HCT116 (cell line): Measurements from ENCODE around the gene CALN1. TPM values are rescaled to one million over a fixed set of nuclear protein-coding genes. Genes with fewer than 3 reads are reported as not detected.

Source experiments
- ATAC-seq: fragments of 200-7000 bp; cut with Tn5 transposase; 2 replicates; pipeline ENCODE4 v1.9.1; 2020; ENCODE audit warnings: mild to moderate bottlenecking, moderate library complexity
- BruUV-seq: library from RNA; stranded (reverse); fragments of 400-500 nt; replicated peaks from 2 replicates; lab custom pipeline; 2021; lab: Mats Ljungman, UMichigan
- CTCF ChIA-PET: fragments of 300-600 bp; sonication (Branson Sonifier 250); formaldehyde crosslinking; loops from one replicate; lab custom pipeline; 2021; ENCODE audit warnings: antibody characterized with exemption; lab: Charles Lee
- POLR2A ChIA-PET: fragments of 300-600, 350-600 bp; sonication (Branson Sonifier 250); formaldehyde crosslinking; loops from one replicate; lab custom pipeline; 2021; ENCODE audit warnings: antibody characterized with exemption; lab: Charles Lee
- RAD21 ChIA-PET, 2 experiments: fragments of 300-600 bp; sonication (Branson Sonifier 250); formaldehyde crosslinking; loops; one replicate each; lab custom pipeline; 2023; ENCODE audit warnings: low total read pairs in 2 of 2; ENCODE audit not compliant: uncharacterized antibody in 2 of 2, unreplicated experiment in 2 of 2, low non-redundant PET in 1 of 2; lab: Charles Lee
- DNase-seq: peaks from one replicate; pipeline ENCODE4 v3.0.0-alpha.2; 2010; ENCODE audit warnings: low read depth, low spot score
- H2AFZ ChIP-seq: fragments of 200-600 bp; shearing (Covaris generic), sonication (generic); 2 replicates; pipeline ENCODE4 v1.6.1; 2017; ENCODE audit warnings: low read depth, mixed run types, mixed read lengths, antibody characterized with exemption, low read length; ENCODE audit not compliant: poor library complexity, severe bottlenecking
- H3K27ac ChIP-seq: 2 replicates; pipeline ENCODE4 v1.5.1; 2012; ENCODE audit warnings: low read depth, low read length
- H3K27me3 ChIP-seq: fragments of 200-600 bp; sonication (generic); 2 replicates; pipeline ENCODE4 v1.6.1; 2016; ENCODE audit warnings: mixed run types, low read length, mixed read lengths; ENCODE audit not compliant: insufficient read depth
- H3K36me3 ChIP-seq, 2 experiments: fragments of 200-500 bp in 1 of 2; fragments of 200-600 bp in 1 of 2; sonication (Bioruptor generic) in 1 of 2; sonication (generic) in 1 of 2; 2 replicates each; pipeline versions ENCODE4 v1.5.1 to v1.6.1; 2014 to 2016; ENCODE audit warnings: low read length in 2 of 2, inconsistent platforms in 1 of 2, mixed read lengths in 1 of 2, mixed run types in 1 of 2; ENCODE audit not compliant: insufficient read depth in 2 of 2, control insufficient read depth in 1 of 2
- H3K4me1 ChIP-seq, 2 experiments: fragments of 200-600 bp in 1 of 2; sonication (generic) in 1 of 2; 2 replicates each; pipeline versions ENCODE4 v1.5.1 to v1.6.1; 2012 to 2017; ENCODE audit warnings: low read length in 2 of 2, inconsistent platforms in 1 of 2, mild to moderate bottlenecking in 1 of 2, mixed read lengths in 1 of 2, mixed run types in 1 of 2, moderate library complexity in 1 of 2; ENCODE audit not compliant: insufficient read depth in 2 of 2, control insufficient read depth in 1 of 2
- H3K4me2 ChIP-seq: fragments of 200-600 bp; sonication (generic); 2 replicates; pipeline ENCODE4 v1.6.1; 2017; ENCODE audit warnings: mixed run types, low read length, mixed read lengths
- H3K4me3 ChIP-seq, 2 experiments: fragments of 200-600 bp in 1 of 2; sonication (generic) in 1 of 2; replicated peaks in 1 of 2; 2 replicates each; pipeline ENCODE4 v1.5.1; 2011 to 2016; ENCODE audit warnings: low read length in 2 of 2, control low read depth in 1 of 2, low read depth in 1 of 2, mild to moderate bottlenecking in 1 of 2, mixed read lengths in 1 of 2, mixed run types in 1 of 2
- H3K79me2 ChIP-seq: fragments of 200-600 bp; sonication (generic); 2 replicates; pipeline ENCODE4 v1.6.1; 2017; ENCODE audit warnings: mild to moderate bottlenecking, mixed run types, low read length, moderate library complexity, mixed read lengths; ENCODE audit not compliant: insufficient read depth
- H3K9ac ChIP-seq: fragments of 200-600 bp; sonication (generic); 2 replicates; pipeline ENCODE4 v1.6.1; 2016; ENCODE audit warnings: low read length, mixed read lengths
- H3K9me2 ChIP-seq: fragments of 200-600 bp; sonication (generic), shearing (Covaris generic); 2 replicates; pipeline ENCODE4 v1.6.1; 2017; ENCODE audit warnings: mixed run types, mild to moderate bottlenecking, moderate library complexity; ENCODE audit not compliant: insufficient read depth
- H3K9me3 ChIP-seq, 2 experiments: fragments of 200-500 bp in 1 of 2; fragments of 200-600 bp in 1 of 2; sonication (Bioruptor generic) in 1 of 2; sonication (generic) in 1 of 2; 2 replicates each; pipeline ENCODE4 v1.6.1; 2014 to 2017; ENCODE audit warnings: low read length in 2 of 2, mixed read lengths in 2 of 2, inconsistent platforms in 1 of 2, low read depth in 1 of 2, mild to moderate bottlenecking in 1 of 2, mixed run types in 1 of 2, moderate library complexity in 1 of 2; ENCODE audit not compliant: control insufficient read depth in 1 of 2, insufficient read depth in 1 of 2
- H4K20me1 ChIP-seq: fragments of 200-600 bp; sonication (generic), shearing (Covaris generic); 2 replicates; pipeline ENCODE4 v1.6.1; 2017; ENCODE audit warnings: mixed run types, mild to moderate bottlenecking, moderate library complexity; ENCODE audit not compliant: insufficient read depth
- EGR1 ChIP-seq: IDR thresholded peaks from 2 replicates; pipeline ENCODE4 v1.6.1; 2012; ENCODE audit warnings: low read depth
- ELF1 ChIP-seq: IDR thresholded peaks from 2 replicates; pipeline ENCODE4 v1.6.1; 2012; ENCODE audit warnings: low read depth, borderline replicate concordance
- EZH2 ChIP-seq: fragments of 200-600 bp; sonication (generic); IDR thresholded peaks from 2 replicates; pipeline ENCODE4 v1.6.1; 2017; ENCODE audit warnings: antibody characterized with exemption, mixed run types
- FOSL1 ChIP-seq: IDR thresholded peaks from 2 replicates; pipeline ENCODE4 v1.6.1; 2012; ENCODE audit warnings: low read depth
- MAX ChIP-seq: IDR thresholded peaks from 2 replicates; pipeline ENCODE4 v1.6.1; 2012
- POLR2AphosphoS5 ChIP-seq: IDR thresholded peaks from 2 replicates; pipeline ENCODE4 v1.6.1; 2011; ENCODE audit warnings: mild to moderate bottlenecking, low read depth, low read length, moderate library complexity
- RAD21 ChIP-seq: IDR thresholded peaks from 2 replicates; pipeline ENCODE4 v1.6.1; 2012; ENCODE audit warnings: low read depth, mild to moderate bottlenecking
- SP1 ChIP-seq: IDR thresholded peaks from 2 replicates; pipeline ENCODE4 v1.6.1; 2012; ENCODE audit warnings: low read depth
- SRF ChIP-seq: IDR thresholded peaks from 2 replicates; pipeline ENCODE4 v1.6.1; 2012; ENCODE audit warnings: low read depth
- ZBTB33 ChIP-seq: IDR thresholded peaks from 2 replicates; pipeline ENCODE4 v1.6.1; 2011; ENCODE audit warnings: mild to moderate bottlenecking, low read length, moderate library complexity; ENCODE audit not compliant: insufficient replicate concordance; ENCODE audit errors: extremely low read depth
- ZFX ChIP-seq: fragments of 450-650 bp; IDR thresholded peaks from 2 replicates; pipeline ENCODE4 v1.6.1; 2017
- intact Hi-C: fragments of 100-400 bp; cut with micrococcal nuclease; formaldehyde crosslinking; loops from 2 replicates; pipeline ENCODE4 v1.10.0; 2022
- total RNA-seq: library from RNA; stranded (reverse); gene quantifications from one replicate; pipeline ENCODE4 v1.2.1, GENCODE V29; 2021; ENCODE audit not compliant: unreplicated experiment
- TF ChIP-seq, protein P1 (sequence below): IDR thresholded peaks from 2 replicates; pipeline ENCODE4 v1.6.1; 2012; ENCODE audit warnings: low read depth
- TF ChIP-seq, protein P2 (sequence below), 3 experiments: fragments of 200-600 bp in 1 of 3; sonication (generic) in 1 of 3; IDR thresholded peaks in 2 of 3; conservative IDR thresholded peaks in 1 of 3; 2 replicates each; pipeline ENCODE4 v1.5.1; 2012 to 2017; ENCODE audit warnings: low read depth in 2 of 3, low read length in 2 of 3, antibody characterized with exemption in 1 of 3, borderline replicate concordance in 1 of 3, control low read depth in 1 of 3, mild to moderate bottlenecking in 1 of 3, mixed read lengths in 1 of 3, mixed run types in 1 of 3, moderate library complexity in 1 of 3; ENCODE audit not compliant: insufficient read depth in 1 of 3

Gene CALN1
- total RNA-seq, 1 experiment from 2014 or later: 0.17 TPM

- CTCF ChIA-PET: no interaction called here
- Histone ChIP-seq H3K27ac (no peak overlapping the region), H3K79me2 (no peaks in the 10 kb centered on the region), H4K20me1 (no peaks in the 10 kb centered on the region), H3K9me3 (peaks cover 0 to 10% of the 10 kb centered on the region in 2 experiments; a peak in 2 of 4 replicates), H3K4me3 (no peak overlapping the region), H2AFZ (no peak overlapping the region), H3K9ac (no peak overlapping the region), H3K36me3 (no peaks in the 10 kb centered on the region; a peak in 1 of 4 replicates), H3K4me2 (no peak overlapping the region)
- intact Hi-C loops: no loop called here
- no peak for ATAC-seq
- TF ChIP-seq, protein P1, sequence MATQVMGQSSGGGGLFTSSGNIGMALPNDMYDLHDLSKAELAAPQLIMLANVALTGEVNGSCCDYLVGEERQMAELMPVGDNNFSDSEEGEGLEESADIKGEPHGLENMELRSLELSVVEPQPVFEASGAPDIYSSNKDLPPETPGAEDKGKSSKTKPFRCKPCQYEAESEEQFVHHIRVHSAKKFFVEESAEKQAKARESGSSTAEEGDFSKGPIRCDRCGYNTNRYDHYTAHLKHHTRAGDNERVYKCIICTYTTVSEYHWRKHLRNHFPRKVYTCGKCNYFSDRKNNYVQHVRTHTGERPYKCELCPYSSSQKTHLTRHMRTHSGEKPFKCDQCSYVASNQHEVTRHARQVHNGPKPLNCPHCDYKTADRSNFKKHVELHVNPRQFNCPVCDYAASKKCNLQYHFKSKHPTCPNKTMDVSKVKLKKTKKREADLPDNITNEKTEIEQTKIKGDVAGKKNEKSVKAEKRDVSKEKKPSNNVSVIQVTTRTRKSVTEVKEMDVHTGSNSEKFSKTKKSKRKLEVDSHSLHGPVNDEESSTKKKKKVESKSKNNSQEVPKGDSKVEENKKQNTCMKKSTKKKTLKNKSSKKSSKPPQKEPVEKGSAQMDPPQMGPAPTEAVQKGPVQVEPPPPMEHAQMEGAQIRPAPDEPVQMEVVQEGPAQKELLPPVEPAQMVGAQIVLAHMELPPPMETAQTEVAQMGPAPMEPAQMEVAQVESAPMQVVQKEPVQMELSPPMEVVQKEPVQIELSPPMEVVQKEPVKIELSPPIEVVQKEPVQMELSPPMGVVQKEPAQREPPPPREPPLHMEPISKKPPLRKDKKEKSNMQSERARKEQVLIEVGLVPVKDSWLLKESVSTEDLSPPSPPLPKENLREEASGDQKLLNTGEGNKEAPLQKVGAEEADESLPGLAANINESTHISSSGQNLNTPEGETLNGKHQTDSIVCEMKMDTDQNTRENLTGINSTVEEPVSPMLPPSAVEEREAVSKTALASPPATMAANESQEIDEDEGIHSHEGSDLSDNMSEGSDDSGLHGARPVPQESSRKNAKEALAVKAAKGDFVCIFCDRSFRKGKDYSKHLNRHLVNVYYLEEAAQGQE: no peak
- TF ChIP-seq, all 23 proteins: peak for 0
- no TSS peak for BruUV-seq
- no peaks in the 10 kb centered on the region for H3K4me1 ChIP-seq
- ChIA-PET POLR2A (no interaction called here), RAD21 (no interaction called here)
- DNase-seq: no peak
- H3K27me3 ChIP-seq: no peaks in the 10 kb centered on the region
- H3K9me2 ChIP-seq: no peaks in the 10 kb centered on the region
Measured at GRCh38 chr7:72020311-72020710, 391.8 kb downstream of the CALN1 start.

DNA sequence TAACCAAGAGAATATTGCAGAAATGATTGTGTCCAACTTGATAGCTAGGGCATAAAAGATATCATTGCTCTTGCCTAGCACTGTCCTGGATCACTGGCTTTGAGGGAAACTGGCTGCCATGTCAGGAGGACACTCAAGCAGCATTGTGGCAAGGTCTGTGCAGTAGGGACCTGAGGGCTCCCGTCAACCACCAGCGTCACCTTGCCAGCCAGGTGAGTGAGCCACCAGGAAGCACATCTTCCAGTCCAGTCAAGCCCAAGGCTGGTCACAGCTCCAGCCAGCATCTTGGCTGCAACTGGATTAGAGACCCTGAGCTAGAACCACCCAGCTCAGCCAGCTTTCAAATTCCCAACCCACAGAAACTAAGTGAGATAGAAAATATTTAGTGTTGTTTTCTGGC lies 392.7 kb downstream of the CALN1 start:
- Histone ChIP-seq H3K4me1 (no peaks in the 10 kb centered on the region), H2AFZ (no peak overlapping the region), H3K27me3 (no peaks in the 10 kb centered on the region), H3K9ac (no peak overlapping the region), H3K27ac (no peak overlapping the region), H3K79me2 (no peaks in the 10 kb centered on the region), H3K9me2 (no peaks in the 10 kb centered on the region), H3K36me3 (no peaks in the 10 kb centered on the region; a peak in 1 of 4 replicates), H4K20me1 (no peaks in the 10 kb centered on the region), H3K9me3 (peaks cover 0 to 10% of the 10 kb centered on the region in 2 experiments; a peak in 2 of 4 replicates), H3K4me3 (no peak overlapping the region), H3K4me2 (no peak overlapping the region)
- intact Hi-C loops: no loop called here
- no peak for DNase-seq
- ChIA-PET POLR2A (no interaction called here), CTCF (no interaction called here), RAD21 (no interaction called here)
- BruUV-seq: no TSS peak
- no peak for ATAC-seq
- TF ChIP-seq EZH2 (no peak), ELF1 (no peak), SRF (no peak), SP1 (no peak), ZFX (no peak), EGR1 (no peak), POLR2AphosphoS5 (no peak), RAD21 (no peak), MAX (no peak), FOSL1 (no peak), ZBTB33 (no peak)
- TF ChIP-seq, protein P2, sequence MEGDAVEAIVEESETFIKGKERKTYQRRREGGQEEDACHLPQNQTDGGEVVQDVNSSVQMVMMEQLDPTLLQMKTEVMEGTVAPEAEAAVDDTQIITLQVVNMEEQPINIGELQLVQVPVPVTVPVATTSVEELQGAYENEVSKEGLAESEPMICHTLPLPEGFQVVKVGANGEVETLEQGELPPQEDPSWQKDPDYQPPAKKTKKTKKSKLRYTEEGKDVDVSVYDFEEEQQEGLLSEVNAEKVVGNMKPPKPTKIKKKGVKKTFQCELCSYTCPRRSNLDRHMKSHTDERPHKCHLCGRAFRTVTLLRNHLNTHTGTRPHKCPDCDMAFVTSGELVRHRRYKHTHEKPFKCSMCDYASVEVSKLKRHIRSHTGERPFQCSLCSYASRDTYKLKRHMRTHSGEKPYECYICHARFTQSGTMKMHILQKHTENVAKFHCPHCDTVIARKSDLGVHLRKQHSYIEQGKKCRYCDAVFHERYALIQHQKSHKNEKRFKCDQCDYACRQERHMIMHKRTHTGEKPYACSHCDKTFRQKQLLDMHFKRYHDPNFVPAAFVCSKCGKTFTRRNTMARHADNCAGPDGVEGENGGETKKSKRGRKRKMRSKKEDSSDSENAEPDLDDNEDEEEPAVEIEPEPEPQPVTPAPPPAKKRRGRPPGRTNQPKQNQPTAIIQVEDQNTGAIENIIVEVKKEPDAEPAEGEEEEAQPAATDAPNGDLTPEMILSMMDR (IDR thresholded peaks at IDR 0.05 in 2 of 3, conservative IDR thresholded peaks at IDR 0.05 in 1 of 3; ENCODE audit: borderline replicate concordance in 1 of 3, insufficient read depth in 1 of 3, low read depth in 2 of 3, low read length in 2 of 3): no peak
